HG03108 (cell line): ENCODE data around the gene MORC2.

Experiments
- ATAC-seq: cut with Tn5 transposase; IDR thresholded peaks from one replicate; pipeline ENCODE4 v1.9.1; 2021; ENCODE audit warnings: moderate library complexity; ENCODE audit not compliant: unreplicated experiment

The MORC2 gene

GRCh38 chr22:30889996-30890480 lies 78.5 kb downstream of the MORC2 start:
- ATAC-seq = no peak

GRCh38 chr22:30889268-30889995 lies 79.1 kb downstream of the MORC2 start:
- ATAC-seq = no peak

GRCh38 chr22:30887861-30888260 lies 80.7 kb downstream of the MORC2 start:
- ATAC-seq = no peak

- ATAC-seq = no peak
Measured at GRCh38 chr22:30887453-30887852, 81.1 kb downstream of the MORC2 start.

- ATAC-seq = no peak
Measured at GRCh38 chr22:30885591-30885990, 83.0 kb downstream of the MORC2 start.

- ATAC-seq = no peak
Measured at GRCh38 chr22:30885001-30885366, 83.6 kb downstream of the MORC2 start.

- ATAC-seq = no peak
Measured at GRCh38 chr22:30884211-30885000, 84.2 kb downstream of the MORC2 start.

GRCh38 chr22:30883586-30884145 lies 84.9 kb downstream of the MORC2 start:
- no peak for ATAC-seq

GRCh38 chr22:30882974-30883533 lies 85.5 kb downstream of the MORC2 start:
- ATAC-seq = no peak

- no peak for ATAC-seq
Measured at GRCh38 chr22:30882184-30882717, 86.3 kb downstream of the MORC2 start.

GRCh38 chr22:30881361-30882183 lies 87.0 kb downstream of the MORC2 start:
- ATAC-seq = no peak

- no peak for ATAC-seq
Measured at GRCh38 chr22:30880847-30881246, 87.7 kb downstream of the MORC2 start.

- no peak for ATAC-seq
Measured at GRCh38 chr22:30880181-30880601, 88.4 kb downstream of the MORC2 start.

GRCh38 chr22:30879415-30879797 lies 89.2 kb downstream of the MORC2 start:
- no peak for ATAC-seq

GRCh38 chr22:30878516-30879414 lies 89.8 kb downstream of the MORC2 start:
- ATAC-seq = no peak

- no peak for ATAC-seq
Measured at GRCh38 chr22:30877662-30878515, 90.7 kb downstream of the MORC2 start.

GRCh38 chr22:30876915-30877553 lies 91.5 kb downstream of the MORC2 start:
- ATAC-seq = no peak

GRCh38 chr22:30876221-30876751 lies 92.3 kb downstream of the MORC2 start:
- no peak for ATAC-seq
